Measurements from ENCODE around the gene DCTN5. TPM values are rescaled to one million over a fixed set of nuclear protein-coding genes. Genes with fewer than 3 reads are reported as not detected.

The DCTN5 gene
- total and polyA plus RNA-seq, 2 of the 13 experiments (the other 11 are each of a cell fraction or from before 2014, with no cell fraction given): 105 to 207 TPM

DNA sequence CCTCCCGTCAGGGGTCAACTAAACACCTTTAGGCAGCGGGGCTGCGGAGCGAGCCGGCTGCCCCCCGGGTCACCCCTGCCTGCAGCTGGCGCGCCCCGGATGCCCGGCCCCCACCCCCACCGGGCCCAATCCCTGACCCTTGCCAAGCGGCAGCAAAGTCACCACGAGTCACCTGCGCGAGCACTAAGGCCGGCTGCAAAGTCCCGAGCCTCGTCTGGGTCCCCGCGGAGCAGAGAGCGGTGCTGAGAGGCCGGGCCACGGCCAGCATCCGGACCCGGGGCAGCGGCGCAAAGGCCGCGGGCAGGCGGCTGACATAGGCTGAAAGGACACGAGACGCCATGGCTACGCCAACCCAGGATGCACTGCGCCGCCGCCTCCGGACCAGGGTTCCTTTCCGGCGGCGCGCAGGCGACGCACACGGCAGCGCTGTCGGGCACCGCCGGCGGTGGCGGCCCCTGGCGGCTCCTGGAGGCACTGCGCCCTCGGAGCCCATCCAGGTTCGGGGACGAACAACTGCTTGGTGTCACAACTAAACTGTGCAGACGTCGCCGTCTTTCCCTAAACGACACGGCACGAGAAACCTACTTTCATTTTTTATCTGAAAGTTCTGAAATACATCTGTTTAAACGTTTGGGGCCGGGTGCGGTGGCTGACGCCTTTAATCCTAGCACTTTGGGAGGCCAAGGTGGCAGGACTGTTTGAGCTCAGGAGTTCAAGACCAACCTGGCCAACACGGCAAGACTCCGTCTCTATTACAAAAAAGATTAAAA is 45.1 kb upstream of the DCTN5 start, which contains the start of gene NDUFAB1 (continued):
- TF ChIP-seq ZNF329 (CRISPR knock-in tag; IDR thresholded peaks at IDR 0.05; ENCODE audit: low read depth) (peak; percentile 60), ARNT2 (CRISPR knock-in tag; IDR thresholded peaks at IDR 0.05; ENCODE audit: low read depth) (peak; percentile 95), ZNF556 (CRISPR knock-in tag; IDR thresholded peaks at IDR 0.05; ENCODE audit: borderline replicate concordance) (peak; percentile 94), RFX3 (CRISPR knock-in tag; IDR thresholded peaks at IDR 0.05) (peak; percentile 56; the same call in 1 of the 2 replicates), JDP2 (CRISPR knock-in tag; IDR thresholded peaks at IDR 0.05; ENCODE audit: borderline replicate concordance) (no peak), ZNF878 (CRISPR knock-in tag; IDR thresholded peaks at IDR 0.05) (peak; percentile 47), DNMT3B (CRISPR knock-in tag; conservative IDR thresholded peaks at IDR 0.05) (0 out of 2 replicates have a peak, but pooled peaks have one; percentile 25), ZNF234 (CRISPR knock-in tag; conservative IDR thresholded peaks at IDR 0.05) (no peak), CEBPG (CRISPR knock-in tag; IDR thresholded peaks at IDR 0.05) (peak; percentile 40), ZNF883 (CRISPR knock-in tag; IDR thresholded peaks at IDR 0.05; ENCODE audit: not compliant biosample characterization) (peak; percentile 98), ZNF775 (CRISPR knock-in tag; IDR thresholded peaks at IDR 0.05; ENCODE audit: borderline replicate concordance) (no peak), KLF9 (CRISPR knock-in tag; IDR thresholded peaks at IDR 0.05; ENCODE audit: low read depth) (no peak; the same call in none of the 2 replicates), SSRP1 (CRISPR knock-in tag; IDR thresholded peaks at IDR 0.05) (no peak), ZNF564 (CRISPR knock-in tag; IDR thresholded peaks at IDR 0.05) (peak; percentile 93), ZNF589 (CRISPR knock-in tag; conservative IDR thresholded peaks at IDR 0.05) (no peak), TBL1XR1 (IDR thresholded peaks at IDR 0.05; ENCODE audit: borderline replicate concordance, low read length, partially characterized antibody) (peak; percentile 67), ZNF674 (CRISPR knock-in tag; IDR thresholded peaks at IDR 0.05; ENCODE audit: low read depth) (peak; percentile 89; the same call in 1 of the 2 replicates), YY1 (IDR thresholded peaks at IDR 0.05; ENCODE audit: insufficient read depth, insufficient replicate concordance, low read depth, low read length) (peak; percentile 97)
- TF ChIP-seq, protein P1, sequence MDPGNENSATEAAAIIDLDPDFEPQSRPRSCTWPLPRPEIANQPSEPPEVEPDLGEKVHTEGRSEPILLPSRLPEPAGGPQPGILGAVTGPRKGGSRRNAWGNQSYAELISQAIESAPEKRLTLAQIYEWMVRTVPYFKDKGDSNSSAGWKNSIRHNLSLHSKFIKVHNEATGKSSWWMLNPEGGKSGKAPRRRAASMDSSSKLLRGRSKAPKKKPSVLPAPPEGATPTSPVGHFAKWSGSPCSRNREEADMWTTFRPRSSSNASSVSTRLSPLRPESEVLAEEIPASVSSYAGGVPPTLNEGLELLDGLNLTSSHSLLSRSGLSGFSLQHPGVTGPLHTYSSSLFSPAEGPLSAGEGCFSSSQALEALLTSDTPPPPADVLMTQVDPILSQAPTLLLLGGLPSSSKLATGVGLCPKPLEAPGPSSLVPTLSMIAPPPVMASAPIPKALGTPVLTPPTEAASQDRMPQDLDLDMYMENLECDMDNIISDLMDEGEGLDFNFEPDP (CRISPR knock-in tag; conservative IDR thresholded peaks at IDR 0.05): 0 out of 2 replicates have a peak, but pooled peaks have one; percentile 3
- TF ChIP-seq, protein P2, sequence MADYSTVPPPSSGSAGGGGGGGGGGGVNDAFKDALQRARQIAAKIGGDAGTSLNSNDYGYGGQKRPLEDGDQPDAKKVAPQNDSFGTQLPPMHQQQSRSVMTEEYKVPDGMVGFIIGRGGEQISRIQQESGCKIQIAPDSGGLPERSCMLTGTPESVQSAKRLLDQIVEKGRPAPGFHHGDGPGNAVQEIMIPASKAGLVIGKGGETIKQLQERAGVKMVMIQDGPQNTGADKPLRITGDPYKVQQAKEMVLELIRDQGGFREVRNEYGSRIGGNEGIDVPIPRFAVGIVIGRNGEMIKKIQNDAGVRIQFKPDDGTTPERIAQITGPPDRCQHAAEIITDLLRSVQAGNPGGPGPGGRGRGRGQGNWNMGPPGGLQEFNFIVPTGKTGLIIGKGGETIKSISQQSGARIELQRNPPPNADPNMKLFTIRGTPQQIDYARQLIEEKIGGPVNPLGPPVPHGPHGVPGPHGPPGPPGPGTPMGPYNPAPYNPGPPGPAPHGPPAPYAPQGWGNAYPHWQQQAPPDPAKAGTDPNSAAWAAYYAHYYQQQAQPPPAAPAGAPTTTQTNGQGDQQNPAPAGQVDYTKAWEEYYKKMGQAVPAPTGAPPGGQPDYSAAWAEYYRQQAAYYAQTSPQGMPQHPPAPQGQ (CRISPR knock-in tag; IDR thresholded peaks at IDR 0.05; ENCODE audit: borderline replicate concordance): no peak; the same call in 1 of the 2 replicates
- TF ChIP-seq, protein P3, sequence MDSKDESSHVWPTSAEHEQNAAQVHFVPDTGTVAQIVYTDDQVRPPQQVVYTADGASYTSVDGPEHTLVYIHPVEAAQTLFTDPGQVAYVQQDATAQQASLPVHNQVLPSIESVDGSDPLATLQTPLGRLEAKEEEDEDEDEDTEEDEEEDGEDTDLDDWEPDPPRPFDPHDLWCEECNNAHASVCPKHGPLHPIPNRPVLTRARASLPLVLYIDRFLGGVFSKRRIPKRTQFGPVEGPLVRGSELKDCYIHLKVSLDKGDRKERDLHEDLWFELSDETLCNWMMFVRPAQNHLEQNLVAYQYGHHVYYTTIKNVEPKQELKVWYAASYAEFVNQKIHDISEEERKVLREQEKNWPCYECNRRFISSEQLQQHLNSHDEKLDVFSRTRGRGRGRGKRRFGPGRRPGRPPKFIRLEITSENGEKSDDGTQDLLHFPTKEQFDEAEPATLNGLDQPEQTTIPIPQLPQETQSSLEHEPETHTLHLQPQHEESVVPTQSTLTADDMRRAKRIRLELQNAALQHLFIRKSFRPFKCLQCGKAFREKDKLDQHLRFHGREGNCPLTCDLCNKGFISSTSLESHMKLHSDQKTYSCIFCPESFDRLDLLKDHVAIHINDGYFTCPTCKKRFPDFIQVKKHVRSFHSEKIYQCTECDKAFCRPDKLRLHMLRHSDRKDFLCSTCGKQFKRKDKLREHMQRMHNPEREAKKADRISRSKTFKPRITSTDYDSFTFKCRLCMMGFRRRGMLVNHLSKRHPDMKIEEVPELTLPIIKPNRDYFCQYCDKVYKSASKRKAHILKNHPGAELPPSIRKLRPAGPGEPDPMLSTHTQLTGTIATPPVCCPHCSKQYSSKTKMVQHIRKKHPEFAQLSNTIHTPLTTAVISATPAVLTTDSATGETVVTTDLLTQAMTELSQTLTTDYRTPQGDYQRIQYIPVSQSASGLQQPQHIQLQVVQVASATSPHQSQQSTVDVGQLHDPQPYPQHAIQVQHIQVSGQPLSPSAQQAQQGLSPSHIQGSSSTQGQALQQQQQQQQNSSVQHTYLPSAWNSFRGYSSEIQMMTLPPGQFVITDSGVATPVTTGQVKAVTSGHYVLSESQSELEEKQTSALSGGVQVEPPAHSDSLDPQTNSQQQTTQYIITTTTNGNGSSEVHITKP (CRISPR knock-in tag; IDR thresholded peaks at IDR 0.05; ENCODE audit: low read depth): no peak
- TF ChIP-seq, protein P4, sequence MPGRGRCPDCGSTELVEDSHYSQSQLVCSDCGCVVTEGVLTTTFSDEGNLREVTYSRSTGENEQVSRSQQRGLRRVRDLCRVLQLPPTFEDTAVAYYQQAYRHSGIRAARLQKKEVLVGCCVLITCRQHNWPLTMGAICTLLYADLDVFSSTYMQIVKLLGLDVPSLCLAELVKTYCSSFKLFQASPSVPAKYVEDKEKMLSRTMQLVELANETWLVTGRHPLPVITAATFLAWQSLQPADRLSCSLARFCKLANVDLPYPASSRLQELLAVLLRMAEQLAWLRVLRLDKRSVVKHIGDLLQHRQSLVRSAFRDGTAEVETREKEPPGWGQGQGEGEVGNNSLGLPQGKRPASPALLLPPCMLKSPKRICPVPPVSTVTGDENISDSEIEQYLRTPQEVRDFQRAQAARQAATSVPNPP (CRISPR knock-in tag; IDR thresholded peaks at IDR 0.05): peak; percentile 95
